ENCODE data around the gene ARHGAP11A. TPM values are rescaled to one million over a fixed set of nuclear protein-coding genes. Genes with fewer than 3 reads are reported as not detected.

Gene ARHGAP11A
- total and polyA plus RNA-seq, 4 donors = 0.42 to 20.6 (median 0.98) TPM

- TF ChIP-seq RXRA (IDR thresholded peaks at IDR 0.05) (no peak), MAX (IDR thresholded peaks at IDR 0.05) (no peak), HNF4G (IDR thresholded peaks at IDR 0.05) (no peak), RAD21 (IDR thresholded peaks at IDR 0.05) (no peak)
Observed at GRCh38 chr15:32664796-32665195, 49.5 kb downstream of the ARHGAP11A start (continued).

GRCh38 chr15:32667321-32667720, 52.0 kb downstream of the ARHGAP11A start:
- WGBS = 96% methylated on average over 6 of the region's 6 CpGs
- DNase-seq (ENCODE audit: low spot score) = no peak

GRCh38 chr15:32668942-32669341, 53.6 kb downstream of the ARHGAP11A start:
- DNase-seq (ENCODE audit: low spot score) = no peak
- Histone ChIP-seq H3K36me3 (ENCODE audit: control insufficient read depth in 4 of 4, insufficient read depth in 3 of 4, low read depth in 1 of 4, low read length in 3 of 4) (no peaks in the 10 kb centered on the region), H3K27me3 (ENCODE audit: control insufficient read depth in 4 of 4, insufficient read depth in 4 of 4, low read length in 3 of 4) (no peaks in the 10 kb centered on the region), H3K9ac (ENCODE audit: low read depth in 1 of 2, low read length in 2 of 2) (no peak overlapping the region), H3K4me3 (ENCODE audit: low read depth in 1 of 3, low read length in 3 of 3) (no peak overlapping the region), H3K9me3 (ENCODE audit: control insufficient read depth in 4 of 4, low read length in 3 of 4) (no peaks in the 10 kb centered on the region), H3K4me1 (ENCODE audit: control insufficient read depth in 4 of 4, insufficient read depth in 4 of 4, low read length in 3 of 4) (peaks cover 0 to 8% (median 2%) of the 10 kb centered on the region in 4 donors), H3K27ac (ENCODE audit: low read depth in 1 of 2, low read length in 2 of 2) (no peak overlapping the region)
- TF ChIP-seq SP1 (IDR thresholded peaks at IDR 0.05) (no peak), ZBTB33 (IDR thresholded peaks at IDR 0.05) (no peak), HNF4G (IDR thresholded peaks at IDR 0.05) (no peak), HNF4A (conservative IDR thresholded peaks at IDR 0.05) (no peak), RXRA (IDR thresholded peaks at IDR 0.05) (no peak), MAX (IDR thresholded peaks at IDR 0.05) (no peak), TAF1 (conservative IDR thresholded peaks at IDR 0.05) (no peak), EGR1 (IDR thresholded peaks at IDR 0.05; ENCODE audit: low read depth in 2 of 2) (no peak), CTCF (IDR thresholded peaks at IDR 0.05; ENCODE audit: low read depth, low read length, missing input control) (no peak), GABPA (IDR thresholded peaks at IDR 0.05 in 1 of 2, conservative IDR thresholded peaks at IDR 0.05 in 1 of 2) (no peak), FOXA1 (IDR thresholded peaks at IDR 0.05) (no peak), YY1 (IDR thresholded peaks at IDR 0.05) (no peak), FOXA2 (IDR thresholded peaks at IDR 0.05) (no peak), NR2F2 (IDR thresholded peaks at IDR 0.05) (no peak), RAD21 (IDR thresholded peaks at IDR 0.05) (no peak), ATF3 (IDR thresholded peaks at IDR 0.05) (no peak), JUND (IDR thresholded peaks at IDR 0.05) (no peak), REST (IDR thresholded peaks at IDR 0.05) (no peak)
- 90% methylated on average over 2 of the region's 2 CpGs for WGBS

More at GRCh38 chr15:32667321-32667720, 52.0 kb downstream of the ARHGAP11A start:
- no peaks in the 10 kb centered on the region for H3K36me3 ChIP-seq (ENCODE audit: control insufficient read depth in 4 of 4, insufficient read depth in 3 of 4, low read depth in 1 of 4, low read length in 3 of 4)
- H3K4me3 ChIP-seq (ENCODE audit: low read depth in 1 of 3, low read length in 3 of 3) = no peak overlapping the region
- H3K27me3 ChIP-seq (ENCODE audit: control insufficient read depth in 4 of 4, insufficient read depth in 4 of 4, low read length in 3 of 4) = no peaks in the 10 kb centered on the region
- H3K9ac ChIP-seq (ENCODE audit: low read depth in 1 of 2, low read length in 2 of 2) = no peak overlapping the region
- H3K27ac ChIP-seq (ENCODE audit: low read depth in 1 of 2, low read length in 2 of 2) = no peak overlapping the region
- H3K9me3 ChIP-seq (ENCODE audit: control insufficient read depth in 4 of 4, low read length in 3 of 4) = no peaks in the 10 kb centered on the region
- TF ChIP-seq FOXA2 (IDR thresholded peaks at IDR 0.05) (no peak), HNF4A (conservative IDR thresholded peaks at IDR 0.05) (no peak), RAD21 (IDR thresholded peaks at IDR 0.05) (no peak), RXRA (IDR thresholded peaks at IDR 0.05) (no peak)
- peaks cover 0 to 8% (median 2%) of the 10 kb centered on the region in 4 donors for H3K4me1 ChIP-seq (ENCODE audit: control insufficient read depth in 4 of 4, insufficient read depth in 4 of 4, low read length in 3 of 4)
